C4-2B (cell line): ENCODE results near the gene HNRNPDL.

Source experiments
- H3K27ac ChIP-seq: fragments of 450-650 bp; 2 replicates; pipeline ENCODE4 v1.5.1; 2017
- CTCF ChIP-seq: fragments of 450-650 bp; conservative IDR thresholded peaks from 2 replicates; pipeline ENCODE4 v1.5.1; 2017; ENCODE audit warnings: mild to moderate bottlenecking
- ZFX ChIP-seq: fragments of 450-650 bp; IDR thresholded peaks from 2 replicates; pipeline ENCODE4 v1.6.1; 2017

HNRNPDL gene

GRCh38 chr4:82462415-82462831, 32.2 kb upstream of the HNRNPDL start:
- TF ChIP-seq CTCF = peak; percentile 81
- no peak for TF ChIP-seq ZFX
- H3K27ac ChIP-seq = no peak overlapping the region

GRCh38 chr4:82461710-82462109, 31.4 kb upstream of the HNRNPDL start:
- no peak overlapping the region for H3K27ac ChIP-seq
- TF ChIP-seq CTCF (no peak), ZFX (no peak)

- H3K27ac ChIP-seq = no peak overlapping the region
- TF ChIP-seq ZFX = no peak
- no peak for TF ChIP-seq CTCF
Observed at GRCh38 chr4:82458729-82459128, 28.5 kb upstream of the HNRNPDL start.

GRCh38 chr4:82457266-82457665, 27.0 kb upstream of the HNRNPDL start:
- H3K27ac ChIP-seq = no peak overlapping the region
- TF ChIP-seq ZFX = no peak
- TF ChIP-seq CTCF = no peak

- peak overlapping the region; percentile 64; the same call in 1 of the 2 replicates for H3K27ac ChIP-seq
- TF ChIP-seq CTCF (no peak), ZFX (no peak)
Observed at GRCh38 chr4:82452026-82452425, 21.8 kb upstream of the HNRNPDL start.

- H3K27ac ChIP-seq = no peak overlapping the region; the same call in 1 of the 2 replicates
- TF ChIP-seq CTCF = no peak
- TF ChIP-seq ZFX = no peak
Observed at GRCh38 chr4:82450966-82451755, 20.9 kb upstream of the HNRNPDL start.

- H3K27ac ChIP-seq = no peak overlapping the region
- TF ChIP-seq ZFX (no peak), CTCF (no peak)
Observed at GRCh38 chr4:82447886-82448285, 17.6 kb upstream of the HNRNPDL start.
